HG02678 (cell line): ENCODE measurements around the gene ARHGEF2.

Experiments
- ATAC-seq: cut with Tn5 transposase; IDR thresholded peaks from one replicate; pipeline ENCODE4 v1.9.1; 2021; ENCODE audit warnings: mild to moderate bottlenecking, moderate library complexity; ENCODE audit not compliant: unreplicated experiment

The ARHGEF2 gene

DNA sequence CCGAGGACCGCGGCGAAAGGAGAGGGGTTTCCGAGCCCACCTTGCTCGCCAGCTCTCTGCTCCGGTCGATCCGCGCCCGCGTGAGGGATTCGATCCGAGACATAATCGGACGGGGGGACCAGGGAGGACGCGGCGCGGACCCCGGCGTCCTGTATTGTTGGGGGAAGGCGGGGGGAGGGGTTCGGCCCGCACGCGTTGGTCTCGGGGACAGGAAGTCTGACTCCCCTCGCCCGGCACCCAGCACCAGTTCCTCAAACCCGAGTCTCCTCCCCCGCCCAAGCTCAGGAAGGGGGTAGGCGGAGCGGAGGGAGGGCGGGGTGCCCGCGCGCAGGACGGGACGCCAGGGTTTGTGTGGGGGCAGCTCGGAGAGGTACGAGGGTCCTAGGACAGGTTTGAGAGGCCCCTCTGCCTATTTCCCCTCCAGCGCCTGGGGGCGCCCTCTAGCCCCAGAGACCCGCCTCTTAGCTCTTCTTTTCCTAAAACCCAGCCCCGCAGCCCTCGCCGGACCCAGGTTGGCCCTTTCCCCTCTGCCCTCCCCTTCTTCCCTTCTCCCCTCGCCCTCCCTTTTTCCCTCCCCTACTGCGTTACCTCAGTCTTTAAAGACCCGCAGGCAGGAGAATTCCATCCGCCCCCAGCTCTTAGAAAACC lies at the start of gene ARHGEF2:
ARHGEF2 (minus strand) TSS at position 223 of the 648 bp plus-strand sequence; CDS start at position 103, 120 bp downstream.
- ATAC-seq = peak; percentile 50

GRCh38 chr1:156026588-156026987 lies 48.2 kb upstream of the ARHGEF2 start:
- ATAC-seq = no peak

DNA sequence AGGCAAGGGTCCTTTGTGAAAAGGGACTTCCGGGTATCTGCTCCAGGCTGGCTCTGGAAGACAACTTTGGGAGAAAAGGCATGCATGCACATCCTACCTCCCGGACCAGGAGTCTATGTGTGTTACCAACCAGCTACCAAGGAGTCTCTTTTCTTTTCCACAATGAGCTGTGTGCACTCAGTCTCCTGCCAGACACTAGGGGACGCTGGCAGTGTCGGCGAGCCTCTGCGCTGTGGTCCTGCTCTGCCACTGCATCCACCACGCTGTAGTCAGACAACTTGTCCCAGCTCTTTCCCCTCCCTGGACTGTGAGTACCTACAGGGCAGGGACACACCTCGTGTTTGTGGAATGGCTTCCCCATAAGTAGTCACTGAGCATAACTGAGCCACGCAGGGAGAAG lies 47.5 kb upstream of the ARHGEF2 start:
- no peak for ATAC-seq

GRCh38 chr1:156024801-156025200 lies 46.5 kb upstream of the ARHGEF2 start:
- no peak for ATAC-seq

GRCh38 chr1:156021954-156022353 lies 43.6 kb upstream of the ARHGEF2 start:
- no peak for ATAC-seq

DNA sequence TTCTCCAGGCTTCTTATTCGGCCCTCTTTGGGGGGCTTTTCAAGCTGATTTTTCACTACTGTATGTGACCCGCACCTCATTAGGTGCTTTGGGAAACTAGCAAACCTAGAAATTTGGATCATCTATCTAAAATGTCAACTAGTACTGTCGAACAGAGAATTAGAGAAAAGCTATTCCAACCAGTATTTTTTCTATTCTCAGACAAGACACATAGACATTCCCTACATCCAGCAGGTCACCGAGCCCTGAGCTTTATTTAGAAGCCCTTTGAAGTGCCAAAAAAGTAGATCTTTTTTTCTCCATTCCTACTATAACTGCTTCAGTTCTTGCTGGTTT lies 42.7 kb upstream of the ARHGEF2 start:
- ATAC-seq = no peak

- ATAC-seq = peak; percentile 97
These were observed 42.1 kb upstream of the ARHGEF2 start, which contains the start of gene SSR2 for GRCh38 chr1:156020293-156021092. SSR2 (minus strand) TSS chr1:156020951; CDS start chr1:156020167, 784 bp downstream.

DNA sequence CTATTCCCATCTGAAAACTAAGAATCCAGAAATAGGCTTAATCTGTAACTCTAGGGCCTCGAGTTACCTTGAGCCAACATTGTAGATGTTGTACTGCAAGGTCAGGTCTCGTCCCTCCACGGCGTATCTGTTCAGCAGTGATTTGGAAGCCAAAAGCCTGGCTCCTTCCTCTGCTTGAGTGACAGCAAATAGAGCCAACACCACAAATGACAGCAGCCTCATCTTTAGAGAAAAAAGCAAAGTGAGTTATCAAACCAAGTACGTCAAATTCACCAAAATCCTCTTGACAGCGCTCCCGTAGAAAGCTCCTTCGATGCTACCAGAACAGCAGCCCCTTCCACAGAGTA lies 41.6 kb upstream of the ARHGEF2 start:
- no peak for ATAC-seq

GRCh38 chr1:156014829-156015228 lies 36.5 kb upstream of the ARHGEF2 start:
- ATAC-seq = no peak

DNA sequence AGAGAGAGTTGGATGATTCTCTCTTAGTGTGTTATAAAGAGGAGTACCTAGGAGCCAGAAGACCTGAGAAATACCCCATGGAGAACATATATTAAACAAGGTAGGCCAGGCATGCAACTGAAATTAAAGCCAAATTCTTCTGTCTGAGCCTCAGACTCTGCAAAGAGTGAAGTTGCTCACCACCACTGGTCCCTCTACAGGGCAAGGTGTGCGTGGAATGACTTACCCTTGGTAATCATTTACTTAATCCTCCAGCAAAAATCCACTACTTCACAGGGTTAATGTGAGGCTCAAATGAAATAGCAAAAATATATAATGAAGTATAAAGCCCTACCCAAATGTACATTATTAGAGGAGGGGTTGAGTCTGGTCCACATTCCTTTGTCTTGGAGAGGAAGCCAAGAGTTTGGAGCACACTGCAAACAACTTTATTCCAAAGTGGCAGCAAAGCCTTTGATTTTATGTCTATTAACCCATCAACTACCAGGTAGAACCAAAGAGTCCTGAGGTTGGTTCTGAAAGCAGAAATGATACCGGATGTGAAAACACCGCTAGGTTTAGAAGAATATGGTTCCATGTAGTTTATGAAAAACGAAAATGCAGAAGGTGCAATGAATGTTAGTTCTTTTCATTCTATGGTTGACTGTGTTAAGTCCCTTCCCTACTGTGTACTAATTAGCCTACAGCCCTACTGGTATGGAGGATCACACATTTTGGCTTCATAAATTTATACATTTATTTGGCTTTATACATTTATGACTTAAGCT lies 33.9 kb upstream of the ARHGEF2 start:
- ATAC-seq = peak; percentile 83

DNA sequence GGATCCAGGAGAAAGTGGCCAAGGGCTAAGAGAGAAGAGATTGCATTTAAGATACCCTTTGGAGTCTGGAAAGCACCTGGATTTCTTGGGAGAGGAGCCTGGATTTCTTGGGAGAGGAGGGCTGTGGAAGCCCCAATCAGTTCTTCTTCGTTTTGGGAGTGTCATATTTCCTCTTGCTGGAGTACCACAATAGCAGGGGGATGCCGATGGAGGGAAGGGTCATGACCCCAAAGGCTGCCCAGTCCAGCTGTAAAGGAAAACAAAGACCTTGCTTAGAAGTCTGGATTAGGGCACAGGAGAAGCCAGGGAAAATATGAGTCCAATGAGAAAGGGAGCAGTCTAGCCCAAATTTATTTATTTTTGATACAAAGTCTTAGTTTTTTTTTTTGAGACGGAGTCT lies 31.1 kb upstream of the ARHGEF2 start:
- ATAC-seq = no peak

- no peak for ATAC-seq
These were observed 28.5 kb upstream of the ARHGEF2 start for GRCh38 chr1:156006666-156007376.

- ATAC-seq = no peak
These were observed 26.7 kb upstream of the ARHGEF2 start for GRCh38 chr1:156004843-156005584.

GRCh38 chr1:156003923-156004188 lies 25.5 kb upstream of the ARHGEF2 start:
- ATAC-seq = no peak

DNA sequence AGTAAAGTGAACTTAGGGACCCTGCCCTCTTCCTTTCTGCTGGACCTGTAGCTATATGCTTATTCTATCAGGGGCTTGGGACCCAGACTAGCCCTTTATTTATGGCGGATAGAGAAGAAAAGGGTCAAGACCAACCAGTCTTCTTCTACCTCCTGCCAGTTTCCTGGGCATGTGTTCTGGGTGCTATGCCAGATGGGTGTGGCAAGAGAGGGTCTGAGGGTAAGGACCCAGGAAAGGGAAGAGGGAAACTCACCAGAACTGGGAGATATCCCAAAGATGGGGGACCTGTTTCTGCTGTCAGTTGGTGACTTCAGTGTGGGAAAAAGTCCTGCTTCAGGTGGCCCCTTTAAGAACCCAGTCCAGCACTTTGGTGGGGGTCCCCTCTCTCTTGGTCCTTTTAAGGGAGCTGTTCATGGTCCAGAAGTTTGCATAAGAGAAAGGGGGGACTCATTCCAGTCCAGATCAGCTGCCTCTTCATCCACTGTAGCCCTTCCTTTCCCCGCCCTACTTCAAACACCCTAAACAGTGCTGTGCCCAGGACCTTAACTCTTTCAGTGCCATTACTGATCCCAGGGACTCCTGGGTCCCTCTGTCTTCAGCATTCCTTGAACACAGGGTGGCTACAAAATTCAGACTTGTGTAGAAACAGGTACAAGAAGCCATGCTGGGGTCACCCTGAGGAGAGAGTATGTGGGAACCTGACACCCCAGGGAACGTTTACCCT lies 24.0 kb upstream of the ARHGEF2 start:
- no peak for ATAC-seq

- no peak for ATAC-seq
These were observed 23.4 kb upstream of the ARHGEF2 start for GRCh38 chr1:156001662-156002171.

GRCh38 chr1:156001021-156001661 lies 22.8 kb upstream of the ARHGEF2 start:
- no peak for ATAC-seq

DNA sequence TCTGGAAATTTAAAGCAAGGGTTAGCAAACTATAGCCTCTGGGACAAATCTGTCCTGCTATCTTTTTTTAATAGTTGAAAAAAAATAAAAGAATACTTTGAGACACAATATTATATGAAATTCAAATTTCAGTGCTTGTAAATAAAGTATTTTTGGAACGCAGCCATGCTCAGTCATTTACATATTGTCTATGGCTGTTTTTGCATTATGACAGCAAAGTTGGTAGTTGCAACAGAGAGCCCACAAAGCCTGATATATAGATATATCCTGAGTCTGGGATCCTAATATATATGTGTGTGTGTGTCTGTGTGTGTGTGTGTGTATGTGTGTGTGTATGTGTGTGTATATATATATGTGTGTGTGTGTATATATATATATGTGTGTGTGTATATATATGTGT lies 21.6 kb upstream of the ARHGEF2 start:
- no peak for ATAC-seq

- ATAC-seq = no peak
These were observed 17.8 kb upstream of the ARHGEF2 start for GRCh38 chr1:155996166-155996565.
